GM21717 (cell line): ENCODE results near the gene RARS1.

Source experiments
- ATAC-seq: cut with Tn5 transposase; IDR thresholded peaks from one replicate; pipeline ENCODE4 v1.9.1; 2021; ENCODE audit warnings: mild to moderate bottlenecking, moderate library complexity; ENCODE audit not compliant: unreplicated experiment

The RARS1 gene

DNA sequence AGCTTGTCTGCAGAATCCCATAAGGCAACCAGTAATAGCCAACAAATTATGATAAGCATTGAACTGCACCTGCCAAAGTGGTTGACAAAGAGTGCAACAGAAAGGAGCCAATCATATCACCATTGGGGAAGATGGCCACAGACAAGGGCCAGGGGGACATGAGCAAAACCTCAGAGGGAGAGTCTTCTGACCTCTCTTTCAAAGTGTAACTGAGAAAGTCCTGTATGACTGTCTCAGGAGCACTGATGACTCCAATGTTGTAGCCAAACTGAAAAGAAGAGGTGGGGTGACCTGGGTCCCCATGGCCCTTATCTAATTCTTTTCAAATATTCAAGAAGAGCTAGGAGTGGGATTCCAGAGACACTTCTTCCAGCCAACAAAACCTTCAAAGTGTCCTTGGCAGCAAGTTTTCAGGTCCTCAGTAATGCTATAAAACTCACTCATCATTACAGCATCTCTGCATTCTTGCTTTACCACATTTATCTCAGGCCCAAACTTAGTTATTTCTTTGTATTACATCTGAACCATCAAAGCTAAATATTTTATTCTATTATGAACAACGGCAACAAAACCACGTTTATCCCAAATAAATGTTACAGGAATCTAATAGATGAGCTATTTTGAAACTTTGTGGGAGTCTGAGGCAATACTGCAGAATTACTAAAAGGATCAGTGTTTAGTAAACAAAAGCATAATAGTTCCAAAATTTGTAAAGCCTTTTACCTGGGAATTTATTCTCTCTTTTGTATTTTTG lies 67.3 kb downstream of the RARS1 start:
- no peak for ATAC-seq

DNA sequence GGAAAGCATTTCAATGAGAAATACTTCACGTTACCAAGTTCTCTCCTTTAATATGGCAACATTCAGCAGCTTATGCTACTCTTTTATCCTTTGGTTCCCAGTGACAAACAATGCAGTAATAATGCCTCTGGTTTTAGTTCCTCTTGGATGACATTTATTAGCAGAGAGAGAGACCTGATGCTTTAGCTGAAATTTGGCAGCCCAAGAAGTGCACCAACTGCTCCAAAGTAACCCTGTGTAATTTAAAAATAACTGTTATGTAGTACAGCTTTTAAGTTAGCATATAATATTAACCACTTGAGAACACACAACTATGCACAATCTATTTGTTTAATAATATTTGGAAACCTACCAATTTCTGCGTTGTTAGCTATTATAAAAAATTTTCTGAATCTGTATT lies 71.1 kb downstream of the RARS1 start:
- ATAC-seq = no peak

DNA sequence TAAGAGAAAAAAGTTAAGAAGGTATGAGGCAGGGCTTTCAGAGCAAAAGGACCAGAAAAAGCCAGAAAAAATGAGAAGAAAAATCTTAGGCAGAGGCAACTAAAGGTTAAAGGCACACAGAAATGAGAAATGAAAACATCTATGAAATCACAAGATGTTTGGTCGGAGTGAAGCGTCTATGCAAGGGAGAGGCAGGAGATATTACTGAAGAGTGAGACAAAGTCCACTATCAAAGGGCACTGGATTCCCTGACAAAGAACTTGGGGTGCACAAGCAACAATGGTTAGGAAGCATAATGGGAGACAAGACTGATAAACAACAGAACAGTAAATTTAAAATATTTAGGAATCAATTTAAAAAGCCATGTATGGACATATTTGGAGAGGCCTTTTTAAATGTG lies 76.0 kb downstream of the RARS1 start:
- ATAC-seq = no peak

DNA sequence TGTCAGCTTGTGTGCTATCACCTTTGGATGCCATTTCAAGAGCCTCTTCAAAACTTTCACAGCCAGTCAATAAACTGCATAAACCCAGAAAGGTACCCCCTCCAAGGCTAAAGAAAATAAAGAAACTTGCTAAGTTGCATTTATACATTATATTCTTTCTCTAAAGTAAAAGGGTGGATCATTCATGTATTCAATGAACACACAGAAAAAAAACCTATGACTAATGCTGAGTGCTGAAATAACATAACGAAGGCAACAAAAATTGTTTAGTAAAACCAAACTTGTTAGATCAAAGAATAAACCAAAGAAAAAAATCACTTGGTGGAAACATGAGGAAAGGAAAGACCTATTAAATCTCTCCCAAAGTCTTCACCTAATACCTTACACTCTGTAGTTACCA lies 77.7 kb downstream of the RARS1 start:
- ATAC-seq = no peak

DNA sequence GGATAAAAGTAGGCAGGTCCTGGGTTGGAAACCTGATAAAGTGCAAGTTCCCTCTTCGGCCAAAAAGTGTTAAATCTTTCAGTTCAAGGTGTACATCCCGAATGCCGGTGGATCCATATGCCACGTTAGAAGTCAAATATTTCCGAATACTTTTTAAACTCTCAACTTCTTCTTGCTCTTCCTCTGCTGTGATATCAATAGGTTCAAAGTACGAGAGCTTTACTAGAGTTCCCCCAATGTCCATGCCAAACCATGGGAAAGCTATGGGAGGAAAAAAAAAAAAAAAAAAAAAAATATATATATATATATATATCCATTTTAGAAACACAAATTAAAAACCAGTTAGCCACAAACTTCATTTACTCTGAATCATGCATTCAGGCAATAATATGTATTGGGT lies 82.5 kb downstream of the RARS1 start:
- no peak for ATAC-seq
